Hepatocyte (in vitro differentiated cells): ENCODE data around the gene DEGS2. TPM values are rescaled to one million over a fixed set of nuclear protein-coding genes. Genes with fewer than 3 reads are reported as not detected.
"Not testable (repeated sequence)": the region's sequence is repeated elsewhere in the genome, so short reads cannot be mapped to it uniquely, and the experiment has no call there.

Experiments
- DNase-seq: peaks from one replicate; pipeline ENCODE4 v3.0.0-alpha.2; 2016; ENCODE audit warnings: low spot score
- H2AFZ ChIP-seq: fragments of 200-600 bp; sonication (generic); 2 replicates; pipeline ENCODE4 v1.6.0; 2016; ENCODE audit warnings: antibody characterized with exemption, mild to moderate bottlenecking
- H3K27ac ChIP-seq: fragments of 200-600 bp; sonication (generic); 2 replicates; pipeline ENCODE4 v1.5.1; 2016; ENCODE audit warnings: mild to moderate bottlenecking
- H3K27me3 ChIP-seq: fragments of 200-600 bp; sonication (generic); 2 replicates; pipeline ENCODE4 v1.6.1; 2016
- H3K36me3 ChIP-seq: fragments of 200-600 bp; sonication (generic); replicated peaks from 2 replicates; pipeline ENCODE4 v1.5.1; 2016; ENCODE audit warnings: low read depth; ENCODE audit not compliant: insufficient read depth
- H3K4me1 ChIP-seq: fragments of 200-600 bp; sonication (generic); 2 replicates; pipeline ENCODE4 v1.5.1; 2016; ENCODE audit warnings: mild to moderate bottlenecking, moderate library complexity; ENCODE audit not compliant: insufficient read depth
- H3K4me2 ChIP-seq: fragments of 200-600 bp; sonication (generic); 2 replicates; pipeline ENCODE4 v1.6.0; 2016
- H3K4me3 ChIP-seq: fragments of 200-600 bp; sonication (generic); 2 replicates; pipeline ENCODE4 v1.5.1; 2016; ENCODE audit warnings: mild to moderate bottlenecking
- H3K79me2 ChIP-seq: fragments of 200-600 bp; sonication (generic); 2 replicates; pipeline ENCODE4 v1.6.0; 2017; ENCODE audit warnings: mild to moderate bottlenecking
- H3K9me2 ChIP-seq: fragments of 200-600 bp; sonication (generic); replicated peaks from 2 replicates; pipeline ENCODE4 v1.6.0; 2017; ENCODE audit warnings: mild to moderate bottlenecking; ENCODE audit not compliant: insufficient read depth
- H3K9me3 ChIP-seq: fragments of 200-600 bp; sonication (generic); 2 replicates; pipeline ENCODE4 v1.5.1; 2016; ENCODE audit warnings: low read depth, mild to moderate bottlenecking
- H4K20me1 ChIP-seq: fragments of 200-600 bp; sonication (generic); 2 replicates; pipeline ENCODE4 v1.6.0; 2016; ENCODE audit warnings: mild to moderate bottlenecking; ENCODE audit not compliant: insufficient read depth, poor library complexity, severe bottlenecking
- CTCF ChIP-seq: fragments of 200-600 bp; sonication (generic); IDR thresholded peaks from 2 replicates; pipeline ENCODE4 v1.5.1; 2016; ENCODE audit warnings: antibody characterized with exemption, mild to moderate bottlenecking; ENCODE audit not compliant: poor library complexity
- EZH2 ChIP-seq: fragments of 200-600 bp; sonication (generic); IDR thresholded peaks from 2 replicates; pipeline ENCODE4 v1.6.1; 2016; ENCODE audit warnings: antibody characterized with exemption, mild to moderate bottlenecking, borderline replicate concordance
- EZH2phosphoT487 ChIP-seq: fragments of 200-600 bp; sonication (generic); IDR thresholded peaks from one replicate; pipeline ENCODE4 v1.6.1; 2018; ENCODE audit warnings: antibody characterized with exemption, mild to moderate bottlenecking, low read depth, moderate library complexity; ENCODE audit not compliant: unreplicated experiment, severe bottlenecking
- WGBS: methylation state at CpG from one replicate; pipeline ENCODE4 v1.1.6; 2016; ENCODE audit warnings: low lambda C conversion rate; ENCODE audit errors: missing lambda C conversion rate; 5-methylcytosine and 5-hydroxymethylcytosine counted together
- polyA plus RNA-seq: library from polyadenylated mRNA; unstranded; fragments of >200 nt; fragmentation: Nextera tagmentation; extraction: Ambion mirVana; gene quantifications from 2 replicates; pipeline ENCODE4 v1.2.1, GENCODE V29; 2016
- total RNA-seq: library from RNA; depleted of rRNA; stranded (reverse); fragments of >200 nt; gene quantifications from 2 replicates; pipeline ENCODE4 v1.2.3, GENCODE V29; 2014

DEGS2 gene
- total RNA-seq (1.8 and 5.3 TPM in 2 replicates), polyA plus RNA-seq (7.7 and 11.8 TPM in 2 replicates)

GRCh38 chr14:100159094-100159864 is at the start of gene DEGS2:
Gene DEGS2 (minus strand): TSS chr14:100159645. CDS start chr14:100159587, 58 bp downstream.
- H3K9me2 ChIP-seq = no peaks in the 10 kb centered on the region
- H2AFZ ChIP-seq = peak within 1 kb of the TSS; percentile 66
- H3K4me3 ChIP-seq = peak within 1 kb of the TSS; percentile 39
- no peaks in the 10 kb centered on the region for H3K36me3 ChIP-seq
- H3K27ac ChIP-seq = no peak within 1 kb of the TSS
- H3K4me2 ChIP-seq = peak within 1 kb of the TSS; percentile 99
- H3K79me2 ChIP-seq = no peaks in the 10 kb centered on the region
- peaks cover 25% of the 10 kb centered on the region for H3K4me1 ChIP-seq
- H3K27me3 ChIP-seq = peaks cover 28% of the 10 kb centered on the region
- 2% methylated on average over 64 of the region's 94 CpGs for WGBS
- no peaks in the 10 kb centered on the region for H3K9me3 ChIP-seq
- H4K20me1 ChIP-seq = no peaks in the 10 kb centered on the region
- TF ChIP-seq EZH2 (peak; percentile 74), EZH2phosphoT487 (no peak), CTCF (no peak)
- DNase-seq = peak; percentile 81

GRCh38 chr14:100208136-100208535 is 48.7 kb upstream of the DEGS2 start:
- not testable (repeated sequence) for H3K36me3 ChIP-seq, H3K4me3 ChIP-seq, H3K4me2 ChIP-seq, H3K27me3 ChIP-seq, H3K4me1 ChIP-seq, H4K20me1 ChIP-seq, H3K27ac ChIP-seq, H3K79me2 ChIP-seq, H2AFZ ChIP-seq, H3K9me3 ChIP-seq, DNase-seq, H3K9me2 ChIP-seq
- 97% methylated on average over 19 of the region's 33 CpGs for WGBS

- not testable (repeated sequence) for H3K4me2 ChIP-seq, H3K27me3 ChIP-seq, H3K27ac ChIP-seq, H3K9me3 ChIP-seq, H3K9me2 ChIP-seq, DNase-seq, H2AFZ ChIP-seq, H3K36me3 ChIP-seq, H3K4me3 ChIP-seq, H3K4me1 ChIP-seq, H4K20me1 ChIP-seq, H3K79me2 ChIP-seq
- 96% methylated on average over 10 of the region's 10 CpGs for whole genome bisulfite sequencing
These were observed 48.1 kb upstream of the DEGS2 start for GRCh38 chr14:100207588-100207987.

GRCh38 chr14:100204835-100205167 is 45.4 kb upstream of the DEGS2 start:
- peak overlapping the region; percentile 84 for H3K27ac ChIP-seq
- H3K36me3 ChIP-seq, H3K4me3 ChIP-seq, H3K4me1 ChIP-seq, H3K9me2 ChIP-seq, H2AFZ ChIP-seq, DNase-seq, H3K9me3 ChIP-seq, H3K79me2 ChIP-seq, H3K27me3 ChIP-seq, H4K20me1 ChIP-seq: not testable (repeated sequence)
- peak overlapping the region; percentile 39 for H3K4me2 ChIP-seq
- WGBS = 93% methylated on average over 7 of the region's 7 CpGs

GRCh38 chr14:100203962-100204834 is 44.8 kb upstream of the DEGS2 start:
- Histone ChIP-seq H3K36me3 (no peaks in the 10 kb centered on the region), H3K27me3 (no peaks in the 10 kb centered on the region), H3K79me2 (no peaks in the 10 kb centered on the region), H2AFZ (no peak overlapping the region), H3K4me2 (peak overlapping the region; percentile 39), H3K9me3 (no peaks in the 10 kb centered on the region), H4K20me1 (no peaks in the 10 kb centered on the region), H3K27ac (peak overlapping the region; percentile 84), H3K9me2 (no peaks in the 10 kb centered on the region), H3K4me1 (peaks cover 4% of the 10 kb centered on the region), H3K4me3 (no peak overlapping the region)
- 62% methylated on average over 4 of the region's 4 CpGs for WGBS
- no peak for TF ChIP-seq CTCF
- TF ChIP-seq EZH2 = no peak
- no peak for TF ChIP-seq EZH2phosphoT487
- DNase-seq = peak; percentile 66
